Activated B cell treated with CpG ODN at 0.5 μM for 24 hours (primary cell): ENCODE data around the gene ENTREP1. TPM values are rescaled to one million over a fixed set of nuclear protein-coding genes. Genes with fewer than 3 reads are reported as not detected.
"Not testable (repeated sequence)": the region's sequence is repeated elsewhere in the genome, so short reads cannot be mapped to it uniquely, and the experiment has no call there.

Experiments used
- ATAC-seq: fragments of 200-7000 bp; cut with Tn5 transposase; one replicate; pipeline ENCODE4 v1.10.0; 2021; ENCODE audit warnings: low read depth, mild to moderate bottlenecking, moderate library complexity
- CTCF ChIA-PET: fragments of 350-600 bp; sonication (Branson Sonifier 250); formaldehyde crosslinking; loops from one replicate; lab custom pipeline; 2021; ENCODE audit warnings: antibody characterized with exemption; lab: Charles Lee
- POLR2A ChIA-PET: fragments of 350-600 bp; sonication (Branson Sonifier 250); formaldehyde crosslinking; loops from one replicate; lab custom pipeline; 2021; ENCODE audit warnings: antibody characterized with exemption; lab: Charles Lee
- DNase-seq: peaks from one replicate; pipeline ENCODE4 v3.0.0; 2022
- H3K27ac Mint-ChIP-seq: one replicate; pipeline ENCODE4 v1.8.0; 2020; ENCODE audit warnings: mixed read lengths
- H3K27me3 Mint-ChIP-seq: one replicate; pipeline ENCODE4 v1.8.0; 2021; ENCODE audit warnings: mixed read lengths
- H3K36me3 Mint-ChIP-seq: one replicate; pipeline ENCODE4 v1.8.0; 2021; ENCODE audit warnings: low read depth, mixed read lengths
- H3K4me1 Mint-ChIP-seq: one replicate; pipeline ENCODE4 v1.8.0; 2021; ENCODE audit warnings: mixed read lengths
- H3K4me3 Mint-ChIP-seq: one replicate; pipeline ENCODE4 v1.8.0; 2020; ENCODE audit warnings: mild to moderate bottlenecking, mixed read lengths
- H3K9me3 Mint-ChIP-seq: one replicate; pipeline ENCODE4 v1.8.0; 2020; ENCODE audit warnings: mixed read lengths
- CTCF ChIP-seq: fragments of 200-600 bp; IDR thresholded peaks from one replicate; pipeline ENCODE4 v1.8.0; 2022; ENCODE audit warnings: antibody characterized with exemption, mild to moderate bottlenecking
- intact Hi-C: fragments of 100-400 bp; cut with micrococcal nuclease; formaldehyde crosslinking; loops from one replicate; pipeline ENCODE4 v1.15.1; 2024
- total RNA-seq: library from RNA; stranded (reverse); gene quantifications from 2 replicates; pipeline ENCODE4 v1.2.3, GENCODE V29; 2022

Gene ENTREP1
- total RNA-seq, 1 donor from 2014 or later, result not detected

- DNase-seq (no peak), ATAC-seq (no peak)
- no peaks in the 10 kb centered on the region for H3K4me1 Mint-ChIP-seq
- no peak overlapping the region for H3K4me3 Mint-ChIP-seq
- ChIA-PET CTCF (no interaction called here), POLR2A (no interaction called here)
- intact Hi-C loops, result no loop called here
- H3K27ac Mint-ChIP-seq, result no peak overlapping the region
- no peaks in the 10 kb centered on the region for H3K36me3 Mint-ChIP-seq
- no peak for TF ChIP-seq CTCF
- no peaks in the 10 kb centered on the region for H3K27me3 Mint-ChIP-seq
- no peaks in the 10 kb centered on the region for H3K9me3 Mint-ChIP-seq
These were observed 106.2 kb downstream of the ENTREP1 start for GRCh38 chr9:69431203-69431602.

- Mint-ChIP-seq H3K27ac (no peak overlapping the region), H3K4me1 (no peaks in the 10 kb centered on the region), H3K4me3 (no peak overlapping the region), H3K27me3 (no peaks in the 10 kb centered on the region), H3K36me3 (no peaks in the 10 kb centered on the region), H3K9me3 (no peaks in the 10 kb centered on the region)
- ChIA-PET POLR2A (no interaction called here), CTCF (interaction anchor here (0.6 kb wide), 1 partner anchor 12 kb away, joined by 3 read pairs; no protein-coding TSS in a partner anchor)
- intact Hi-C loops, result no loop called here
- no peak for TF ChIP-seq CTCF
- no peak for ATAC-seq
- no peak for DNase-seq
These were observed 106.8 kb downstream of the ENTREP1 start for GRCh38 chr9:69431777-69432176.

GRCh38 chr9:69432623-69433022, 107.6 kb downstream of the ENTREP1 start:
- no peak for TF ChIP-seq CTCF
- intact Hi-C loops, result no loop called here
- CTCF ChIA-PET, result interaction anchor here (0.6 kb wide), 1 partner anchor 13 kb away, joined by 3 read pairs; no protein-coding TSS in a partner anchor
- H3K4me3 Mint-ChIP-seq, result no peak overlapping the region
- DNase-seq, result no peak
- POLR2A ChIA-PET, result no interaction called here
- H3K9me3 Mint-ChIP-seq, result no peaks in the 10 kb centered on the region
- no peak overlapping the region for H3K27ac Mint-ChIP-seq
- H3K4me1 Mint-ChIP-seq, result no peaks in the 10 kb centered on the region
- no peaks in the 10 kb centered on the region for H3K36me3 Mint-ChIP-seq
- ATAC-seq, result no peak
- H3K27me3 Mint-ChIP-seq, result no peaks in the 10 kb centered on the region

- DNase-seq (no peak), ATAC-seq (no peak)
- ChIA-PET POLR2A (no interaction called here), CTCF (no interaction called here)
- no peak overlapping the region for H3K4me3 Mint-ChIP-seq
- no peaks in the 10 kb centered on the region for H3K27me3 Mint-ChIP-seq
- no peak overlapping the region for H3K27ac Mint-ChIP-seq
- H3K4me1 Mint-ChIP-seq, result no peaks in the 10 kb centered on the region
- no peaks in the 10 kb centered on the region for H3K9me3 Mint-ChIP-seq
- H3K36me3 Mint-ChIP-seq, result no peaks in the 10 kb centered on the region
- intact Hi-C loops, result no loop called here
- TF ChIP-seq CTCF, result no peak
These were observed 108.4 kb downstream of the ENTREP1 start for GRCh38 chr9:69433392-69433791.

GRCh38 chr9:69433968-69434367, 109.0 kb downstream of the ENTREP1 start:
- Mint-ChIP-seq H3K36me3 (no peaks in the 10 kb centered on the region), H3K27ac (no peak overlapping the region), H3K27me3 (no peaks in the 10 kb centered on the region), H3K4me1 (no peaks in the 10 kb centered on the region), H3K4me3 (no peak overlapping the region), H3K9me3 (no peaks in the 10 kb centered on the region)
- TF ChIP-seq CTCF, result no peak
- DNase-seq, result no peak
- intact Hi-C loops, result no loop called here
- ChIA-PET POLR2A (no interaction called here), CTCF (no interaction called here)
- no peak for ATAC-seq

GRCh38 chr9:69439654-69440053, 114.6 kb downstream of the ENTREP1 start:
- H3K9me3 Mint-ChIP-seq, DNase-seq, CTCF ChIA-PET, ATAC-seq, intact Hi-C loops, H3K4me3 Mint-ChIP-seq, H3K27ac Mint-ChIP-seq, POLR2A ChIA-PET, H3K27me3 Mint-ChIP-seq, H3K4me1 Mint-ChIP-seq, H3K36me3 Mint-ChIP-seq: not testable (repeated sequence)

GRCh38 chr9:69440254-69440955, 115.4 kb downstream of the ENTREP1 start:
- CTCF ChIA-PET, POLR2A ChIA-PET, H3K27ac Mint-ChIP-seq, H3K36me3 Mint-ChIP-seq, DNase-seq, H3K27me3 Mint-ChIP-seq, H3K4me3 Mint-ChIP-seq, H3K4me1 Mint-ChIP-seq, intact Hi-C loops, ATAC-seq, H3K9me3 Mint-ChIP-seq: not testable (repeated sequence)
